H1 (cell line): ENCODE results near the gene KIF1B. TPM values are rescaled to one million over a fixed set of nuclear protein-coding genes. Genes with fewer than 3 reads are reported as not detected.

Source experiments
- CTCF ChIA-PET: fragments of 300-600 bp; sonication (Branson Sonifier 250); formaldehyde crosslinking; loops from one replicate; lab custom pipeline; 2021; ENCODE audit not compliant: partially characterized antibody; lab: Charles Lee
- POLR2A ChIA-PET: fragments of 300-600 bp; sonication (Branson Sonifier 250); formaldehyde crosslinking; loops from one replicate; lab custom pipeline; 2021; ENCODE audit warnings: inconsistent platforms; ENCODE audit not compliant: partially characterized antibody; lab: Charles Lee
- DNase-seq, 2 experiments: peaks; one replicate each; pipeline versions ENCODE4 v3.0.0 to v3.0.0-alpha.2; 2010 to 2022; ENCODE audit warnings: low spot score in 2 of 2, low read depth in 1 of 2, mixed read lengths in 1 of 2
- FAIRE-seq: peaks from 2 replicates; lab custom pipeline; 2011; peaks lifted over from hg19 to GRCh38; lab: Jason Lieb, UNC
- H2AFZ ChIP-seq: 2 replicates; pipeline ENCODE4 v1.8.1; 2012; ENCODE audit warnings: low read length, inconsistent platforms
- H2AK5ac ChIP-seq: 2 replicates; pipeline ENCODE4 v1.6.1; 2013; ENCODE audit warnings: low read depth, low read length
- H2BK120ac ChIP-seq: replicated peaks from 2 replicates; pipeline ENCODE3; 2013; ENCODE audit warnings: low read depth, low read length, inconsistent platforms
- H2BK12ac ChIP-seq: 2 replicates; pipeline ENCODE4 v1.6.1; 2013; ENCODE audit warnings: low read depth, low read length
- H2BK15ac ChIP-seq: 2 replicates; pipeline ENCODE4 v1.6.1; 2013; ENCODE audit warnings: low read length
- H2BK20ac ChIP-seq: 2 replicates; pipeline ENCODE4 v1.6.1; 2013; ENCODE audit warnings: low read length
- H2BK5ac ChIP-seq: 2 replicates; pipeline ENCODE4 v1.6.1; 2013; ENCODE audit warnings: low read depth, low read length
- H3K14ac ChIP-seq: 2 replicates; pipeline ENCODE4 v1.6.1; 2013; ENCODE audit warnings: inconsistent platforms; ENCODE audit not compliant: insufficient read length
- H3K18ac ChIP-seq: 2 replicates; pipeline ENCODE4 v1.6.1; 2013; ENCODE audit warnings: low read length; ENCODE audit errors: extremely low read depth
- H3K23ac ChIP-seq: 2 replicates; pipeline ENCODE4 v1.6.1; 2013; ENCODE audit warnings: inconsistent platforms; ENCODE audit not compliant: insufficient read length
- H3K23me2 ChIP-seq: 2 replicates; pipeline ENCODE4 v1.6.1; 2013; ENCODE audit warnings: low read depth, low read length
- H3K27ac ChIP-seq: 2 replicates; pipeline ENCODE4 v1.6.1; 2011; ENCODE audit warnings: low read depth, low read length, inconsistent platforms
- H3K27me3 ChIP-seq, 4 experiments: replicated peaks in 1 of 4; 1 replicate in 1 of 4; 2 replicates in 3 of 4; pipeline versions ENCODE4 v1.6.1 to v1.8.1; 2011 to 2013; ENCODE audit warnings: low read length in 3 of 4, mild to moderate bottlenecking in 3 of 4, inconsistent platforms in 2 of 4, mixed read lengths in 2 of 4, moderate library complexity in 1 of 4; ENCODE audit not compliant: control insufficient read depth in 3 of 4, insufficient read depth in 3 of 4; ENCODE audit errors: extremely low read depth in 1 of 4
- H3K36me3 ChIP-seq, 4 experiments: 2 replicates each; pipeline versions ENCODE4 v1.6.1 to v1.8.1; 2011 to 2013; ENCODE audit warnings: mild to moderate bottlenecking in 4 of 4, low read length in 3 of 4, moderate library complexity in 2 of 4, control low read depth in 1 of 4, inconsistent platforms in 1 of 4; ENCODE audit not compliant: insufficient read depth in 4 of 4, control insufficient read depth in 2 of 4
- H3K4ac ChIP-seq: replicated peaks from 2 replicates; pipeline ENCODE3; 2013; ENCODE audit warnings: low read length, low read depth, mixed read lengths, inconsistent platforms; ENCODE audit not compliant: insufficient read length
- H3K4me1 ChIP-seq, 4 experiments: replicated peaks in 1 of 4; 1 replicate in 1 of 4; 2 replicates in 3 of 4; pipeline versions ENCODE4 v1.6.1 to v1.8.1; 2011 to 2013; ENCODE audit warnings: low read length in 3 of 4, inconsistent platforms in 2 of 4, mixed read lengths in 1 of 4; ENCODE audit not compliant: insufficient read depth in 4 of 4, control insufficient read depth in 3 of 4
- H3K4me2 ChIP-seq, 2 experiments: 2 replicates each; pipeline versions ENCODE4 v1.6.1 to v1.8.1; 2011 to 2013; ENCODE audit warnings: low read depth in 2 of 2, low read length in 2 of 2, control low read depth in 1 of 2, inconsistent platforms in 1 of 2, mild to moderate bottlenecking in 1 of 2; ENCODE audit not compliant: insufficient read depth in 1 of 2
- H3K4me3 ChIP-seq, 4 experiments: fragments of 200-600, 300-600 bp in 1 of 4; sonication (generic), shearing (Covaris generic), sonication (Bioruptor Twin) in 1 of 4; 2 replicates each; pipeline versions ENCODE4 v1.5.1 to v1.8.1; 2011 to 2016; ENCODE audit warnings: low read length in 4 of 4, low read depth in 3 of 4, control low read depth in 2 of 4, inconsistent platforms in 2 of 4, mild to moderate bottlenecking in 2 of 4, mixed read lengths in 1 of 4, moderate library complexity in 1 of 4; ENCODE audit not compliant: insufficient read depth in 2 of 4; ENCODE audit errors: extremely low read depth in 1 of 4
- H3K56ac ChIP-seq: replicated peaks from 2 replicates; pipeline ENCODE3; 2013; ENCODE audit warnings: low read depth, mild to moderate bottlenecking, mixed read lengths, low read length, inconsistent platforms; ENCODE audit not compliant: insufficient read length
- H3K79me1 ChIP-seq: 2 replicates; pipeline ENCODE4 v1.6.1; 2013; ENCODE audit warnings: low read depth, low read length, control low read depth
- H3K79me2 ChIP-seq, 2 experiments: 2 replicates each; pipeline versions ENCODE4 v1.6.1 to v1.8.1; 2012 to 2013; ENCODE audit warnings: low read length in 2 of 2, mild to moderate bottlenecking in 2 of 2, inconsistent platforms in 1 of 2; ENCODE audit not compliant: insufficient read depth in 2 of 2, control insufficient read depth in 1 of 2
- H3K9ac ChIP-seq, 4 experiments: replicated peaks in 1 of 4; 1 replicate in 1 of 4; 2 replicates in 3 of 4; pipeline versions ENCODE4 v1.6.1 to v1.8.1; 2011 to 2013; ENCODE audit warnings: low read depth in 3 of 4, low read length in 3 of 4, control low read depth in 2 of 4, mild to moderate bottlenecking in 2 of 4, moderate library complexity in 2 of 4, inconsistent platforms in 1 of 4; ENCODE audit errors: extremely low read depth in 1 of 4
- H3K9me3 ChIP-seq, 2 experiments: 2 replicates each; pipeline versions ENCODE4 v1.6.1 to v1.8.1; 2012 to 2013; ENCODE audit warnings: mild to moderate bottlenecking in 2 of 2, moderate library complexity in 2 of 2, control low read depth in 1 of 2, inconsistent platforms in 1 of 2, low read depth in 1 of 2, low read length in 1 of 2, mixed read lengths in 1 of 2; ENCODE audit not compliant: insufficient read depth in 2 of 2
- H4K20me1 ChIP-seq, 2 experiments: replicated peaks in 1 of 2; 2 replicates each; pipeline versions ENCODE3 to v1.8.1; 2011 to 2013; ENCODE audit warnings: inconsistent platforms in 2 of 2, low read length in 2 of 2, mild to moderate bottlenecking in 1 of 2; ENCODE audit not compliant: insufficient read depth in 2 of 2, control insufficient read depth in 1 of 2
- H4K5ac ChIP-seq: 2 replicates; pipeline ENCODE4 v1.6.1; 2013; ENCODE audit warnings: low read length, low read depth, mixed read lengths, inconsistent platforms; ENCODE audit not compliant: insufficient read length
- H4K8ac ChIP-seq: 2 replicates; pipeline ENCODE4 v1.8.0; 2013; ENCODE audit warnings: mild to moderate bottlenecking, moderate library complexity, low read length, inconsistent platforms; ENCODE audit not compliant: insufficient read depth; ENCODE audit errors: extremely low read depth
- H4K91ac ChIP-seq: replicated peaks from 2 replicates; pipeline ENCODE3; 2013; ENCODE audit warnings: low read length, mixed read lengths, inconsistent platforms; ENCODE audit not compliant: insufficient read length
- CBX5 ChIP-seq: fragments of 300-800, 300-1000 bp; sonication (generic); IDR thresholded peaks from 2 replicates; pipeline ENCODE4 v1.7.1; 2016; ENCODE audit warnings: antibody characterized with exemption, low read length, low read depth
- CBX8 ChIP-seq: fragments of 300-800, 300-1000 bp; sonication (generic); IDR thresholded peaks from 2 replicates; pipeline ENCODE4 v1.7.1; 2016; ENCODE audit warnings: low read depth, low read length, borderline replicate concordance
- EZH2 ChIP-seq: fragments of 200-600 bp; sonication (generic); IDR thresholded peaks from 2 replicates; pipeline ENCODE4 v1.7.1; 2012; ENCODE audit warnings: low read depth, mild to moderate bottlenecking, moderate library complexity, low read length, inconsistent platforms; ENCODE audit not compliant: severe bottlenecking
- FOSL1 ChIP-seq: IDR thresholded peaks from 2 replicates; pipeline ENCODE4 v1.6.1; 2011; ENCODE audit warnings: mild to moderate bottlenecking, low read depth, low read length, moderate library complexity; ENCODE audit not compliant: insufficient read depth
- KDM4A ChIP-seq: IDR thresholded peaks from one replicate; pipeline ENCODE4 v1.7.1; 2012; ENCODE audit warnings: low read depth, mild to moderate bottlenecking, moderate library complexity, low read length, inconsistent platforms; ENCODE audit not compliant: severe bottlenecking
- MAFK ChIP-seq: IDR thresholded peaks from 2 replicates; pipeline ENCODE4 v1.6.1; 2012; ENCODE audit warnings: low read depth, mild to moderate bottlenecking, improper control_type of control experiment, low read length
- NRF1 ChIP-seq: IDR thresholded peaks from 2 replicates; pipeline ENCODE4 v1.6.1; 2011; ENCODE audit warnings: mild to moderate bottlenecking, low read depth, low read length, improper control_type of control experiment
- POLR2A ChIP-seq, 2 experiments: IDR thresholded peaks; 1 replicate in 1 of 2; 2 replicates in 1 of 2; pipeline ENCODE4 v1.6.1; 2011; ENCODE audit warnings: low read depth in 2 of 2, low read length in 2 of 2, mild to moderate bottlenecking in 2 of 2; ENCODE audit errors: control extremely low read depth in 1 of 2
- SIX5 ChIP-seq: IDR thresholded peaks from 2 replicates; pipeline ENCODE4 v1.6.1; 2011; ENCODE audit warnings: mild to moderate bottlenecking, low read depth, low read length
- SUZ12 ChIP-seq: fragments of 200-600 bp; sonication (generic); IDR thresholded peaks from 2 replicates; pipeline ENCODE4 v1.6.1; 2012; ENCODE audit warnings: mild to moderate bottlenecking, inconsistent platforms, low read length, moderate library complexity, mixed read lengths
- TBP ChIP-seq: IDR thresholded peaks from 2 replicates; pipeline ENCODE4 v1.6.1; 2011; ENCODE audit warnings: low read depth, low read length, improper control_type of control experiment
- WGBS, 2 experiments: shearing (Covaris generic) in 1 of 2; methylation state at CpG; one replicate each; pipeline versions ENCODE4 v1.1.6 to v1.1.7; 2013 to 2015; ENCODE audit warnings: low lambda C conversion rate in 2 of 2, mixed read lengths in 2 of 2, inconsistent platforms in 1 of 2, low coverage in 1 of 2, missing lambda C conversion rate in 1 of 2; ENCODE audit not compliant: insufficient replicate concordance in 2 of 2, insufficient coverage in 1 of 2, insufficient read length in 1 of 2; ENCODE audit errors: extremely low coverage in 1 of 2, missing lambda C conversion rate in 1 of 2; 5-methylcytosine and 5-hydroxymethylcytosine counted together
- polyA plus RNA-seq, 7 experiments: library from polyadenylated mRNA; depleted of rRNA in 3 of 7; stranded (reverse) in 5 of 7; unstranded in 2 of 7; fragments of >200 nt in 5 of 7; fragments of 200-250 nt in 2 of 7; gene quantifications; 1 replicate in 5 of 7; 2 replicates in 1 of 7; 4 replicates in 1 of 7; pipeline versions ENCODE4 v1.2.1 to v1.2.3, GENCODE V29; 2011 to 2013; ENCODE audit warnings: missing spikeins in 2 of 7, mixed read lengths in 2 of 7
- total RNA-seq: library from RNA; stranded (reverse); fragmentation: NEBNext Ultra II Directional; extraction: Animal tissue kit (Norgen Biotek cat#: 25700); gene quantifications from 2 replicates; pipeline ENCODE4 v1.2.1, GENCODE V29; 2021
- TF ChIP-seq, protein P1 (sequence below), 3 experiments: IDR thresholded peaks; 1 replicate in 2 of 3; 2 replicates in 1 of 3; pipeline versions ENCODE4 v1.5.1 to v1.6.1; 2011; ENCODE audit warnings: low read length in 3 of 3, mild to moderate bottlenecking in 3 of 3, inconsistent platforms in 2 of 3, low read depth in 1 of 3, moderate library complexity in 1 of 3; ENCODE audit not compliant: insufficient read depth in 1 of 3; ENCODE audit errors: control extremely low read depth in 1 of 3

Gene KIF1B
- total and polyA plus RNA-seq, 2 of the 8 experiments (the other 6 are each of a cell fraction or from before 2014, with no cell fraction given), result 39.1 to 74.2 TPM

GRCh38 chr1:10257851-10258250, 47.5 kb downstream of the KIF1B start:
- WGBS, 2 experiments, result 92% methylated on average over 4 of the region's 4 CpGs; no CpG with 5 or more reads in 1 of the 2 experiments
- ChIA-PET POLR2A (no interaction called here), CTCF (no interaction called here)
- Histone ChIP-seq H2AFZ (no peak overlapping the region), H4K91ac (no peak overlapping the region), H3K9me3 (peaks cover 0 to 2% of the 10 kb centered on the region in 2 experiments; a peak in 1 of 4 replicates), H3K4me1 (no peaks in the 10 kb centered on the region), H3K4me3 (no peak overlapping the region), H2BK15ac (no peak overlapping the region), H3K4ac (no peak overlapping the region), H3K23me2 (no peaks in the 10 kb centered on the region), H3K36me3 (peaks cover 12 to 34% (median 19%) of the 10 kb centered on the region in 4 experiments), H4K20me1 (peaks cover 0 to 6% of the 10 kb centered on the region in 2 experiments), H3K27me3 (no peaks in the 10 kb centered on the region), H2BK20ac (no peak overlapping the region), H3K4me2 (no peak overlapping the region), H3K27ac (no peak overlapping the region), H3K9ac (no peak overlapping the region), H4K8ac (no peak overlapping the region), H2BK5ac (no peak overlapping the region), H3K79me2 (peaks cover 0 to 14% of the 10 kb centered on the region in 2 experiments; a peak in 2 of 4 replicates), H3K23ac (no peak overlapping the region), H2BK12ac (no peak overlapping the region), H3K18ac (no peak overlapping the region), H3K14ac (no peak overlapping the region)
- no peak for TF ChIP-seq SIX5
- TF ChIP-seq CBX8, result no peak
- TF ChIP-seq, protein P1, sequence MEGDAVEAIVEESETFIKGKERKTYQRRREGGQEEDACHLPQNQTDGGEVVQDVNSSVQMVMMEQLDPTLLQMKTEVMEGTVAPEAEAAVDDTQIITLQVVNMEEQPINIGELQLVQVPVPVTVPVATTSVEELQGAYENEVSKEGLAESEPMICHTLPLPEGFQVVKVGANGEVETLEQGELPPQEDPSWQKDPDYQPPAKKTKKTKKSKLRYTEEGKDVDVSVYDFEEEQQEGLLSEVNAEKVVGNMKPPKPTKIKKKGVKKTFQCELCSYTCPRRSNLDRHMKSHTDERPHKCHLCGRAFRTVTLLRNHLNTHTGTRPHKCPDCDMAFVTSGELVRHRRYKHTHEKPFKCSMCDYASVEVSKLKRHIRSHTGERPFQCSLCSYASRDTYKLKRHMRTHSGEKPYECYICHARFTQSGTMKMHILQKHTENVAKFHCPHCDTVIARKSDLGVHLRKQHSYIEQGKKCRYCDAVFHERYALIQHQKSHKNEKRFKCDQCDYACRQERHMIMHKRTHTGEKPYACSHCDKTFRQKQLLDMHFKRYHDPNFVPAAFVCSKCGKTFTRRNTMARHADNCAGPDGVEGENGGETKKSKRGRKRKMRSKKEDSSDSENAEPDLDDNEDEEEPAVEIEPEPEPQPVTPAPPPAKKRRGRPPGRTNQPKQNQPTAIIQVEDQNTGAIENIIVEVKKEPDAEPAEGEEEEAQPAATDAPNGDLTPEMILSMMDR (IDR thresholded peaks at IDR 0.05; ENCODE audit: control extremely low read depth in 1 of 3, insufficient read depth in 1 of 3, low read depth in 1 of 3, low read length in 3 of 3), result no peak
- no peak for TF ChIP-seq POLR2A (IDR thresholded peaks at IDR 0.05; ENCODE audit: control extremely low read depth in 1 of 2, low read depth in 2 of 2, low read length in 2 of 2)
- TF ChIP-seq KDM4A, result no peak
- TF ChIP-seq MAFK, result no peak
- TF ChIP-seq SUZ12, result no peak
- TF ChIP-seq CBX5, result no peak
- no peak for TF ChIP-seq NRF1
- TF ChIP-seq FOSL1, result no peak
- no peak for TF ChIP-seq TBP
- TF ChIP-seq EZH2, result no peak
- TF ChIP-seq, all 59 proteins: peak for 0
- no peak for DNase-seq
- H3K56ac ChIP-seq, result no peak overlapping the region
- no peak overlapping the region for H2AK5ac ChIP-seq
- H4K5ac ChIP-seq, result no peak overlapping the region
- no peak for FAIRE-seq
- H3K79me1 ChIP-seq, result peaks cover 2% of the 10 kb centered on the region; the same call in 1 of the 2 replicates
- no peak overlapping the region for H2BK120ac ChIP-seq
